KOPT-K1 (cell line): ENCODE data around the gene MRM1.

Source experiments
- H3K27ac ChIP-seq: fragments of 200-600 bp; sonication (generic); 2 replicates; pipeline ENCODE4 v1.5.1; 2016; ENCODE audit warnings: antibody characterized with exemption, mild to moderate bottlenecking, low read depth, low read length; ENCODE audit not compliant: poor library complexity, severe bottlenecking
- H3K36me3 ChIP-seq: fragments of 200-600 bp; sonication (generic); 2 replicates; pipeline ENCODE4 v1.5.1; 2017; ENCODE audit warnings: antibody characterized with exemption, mild to moderate bottlenecking, low read length, moderate library complexity; ENCODE audit not compliant: insufficient read depth
- H3K9me3 ChIP-seq: fragments of 200-600 bp; sonication (generic); 2 replicates; pipeline ENCODE4 v1.5.1; 2017; ENCODE audit warnings: antibody characterized with exemption, low read length, mild to moderate bottlenecking; ENCODE audit not compliant: insufficient read depth, poor library complexity, severe bottlenecking

Gene MRM1

DNA sequence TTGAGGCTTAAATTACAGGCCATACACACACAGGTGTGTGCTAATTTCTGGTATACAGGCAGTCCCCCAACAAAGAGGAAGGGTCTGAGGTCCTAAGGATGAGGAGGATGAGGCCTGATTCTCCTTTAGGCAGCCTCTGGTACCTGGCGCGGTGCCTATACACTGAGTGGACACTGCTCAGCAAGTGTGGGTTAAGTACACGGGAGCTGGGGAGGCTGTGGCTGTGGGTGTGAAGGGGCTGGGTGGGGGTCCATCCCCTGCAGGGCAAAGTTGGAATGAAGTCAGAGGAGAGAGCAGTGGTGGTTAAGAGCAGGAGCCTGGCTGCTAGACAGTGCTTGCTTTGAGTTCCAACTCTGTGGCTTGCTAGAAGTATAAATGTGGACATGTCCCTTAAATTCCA lies 10.9 kb downstream of the MRM1 start:
- no peaks in the 10 kb centered on the region for H3K9me3 ChIP-seq
- peaks cover 22% of the 10 kb centered on the region for H3K36me3 ChIP-seq
- H3K27ac ChIP-seq: no peak overlapping the region

GRCh38 chr17:36613155-36613554 lies 11.8 kb downstream of the MRM1 start:
- Histone ChIP-seq H3K27ac (no peak overlapping the region), H3K9me3 (no peaks in the 10 kb centered on the region), H3K36me3 (peaks cover 14% of the 10 kb centered on the region)

DNA sequence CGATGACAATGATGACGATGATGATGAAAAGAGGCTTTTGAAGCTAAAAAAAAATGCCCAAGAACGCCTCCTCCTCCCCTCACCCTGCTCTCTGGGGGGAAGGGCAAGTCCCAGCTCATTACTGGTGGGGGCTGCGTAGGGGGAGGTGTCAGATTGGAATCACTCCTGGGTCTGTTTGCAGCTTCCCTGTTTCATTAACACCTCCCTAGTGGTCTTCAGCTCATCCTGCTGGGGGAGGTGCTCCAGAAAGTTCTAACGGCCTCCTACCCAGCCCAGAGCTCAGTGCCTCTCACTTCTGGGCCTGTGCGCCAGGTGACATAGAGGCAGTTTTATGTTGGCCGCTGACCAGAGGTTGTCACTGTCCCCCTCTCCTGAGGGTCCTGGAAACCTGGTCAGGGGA lies 12.7 kb downstream of the MRM1 start:
- Histone ChIP-seq H3K9me3 (no peaks in the 10 kb centered on the region), H3K36me3 (peaks cover 5% of the 10 kb centered on the region; the same call in 1 of the 2 replicates), H3K27ac (no peak overlapping the region)

GRCh38 chr17:36614933-36615332 lies 13.6 kb downstream of the MRM1 start:
- Histone ChIP-seq H3K27ac (no peak overlapping the region), H3K9me3 (no peaks in the 10 kb centered on the region), H3K36me3 (no peaks in the 10 kb centered on the region)

DNA sequence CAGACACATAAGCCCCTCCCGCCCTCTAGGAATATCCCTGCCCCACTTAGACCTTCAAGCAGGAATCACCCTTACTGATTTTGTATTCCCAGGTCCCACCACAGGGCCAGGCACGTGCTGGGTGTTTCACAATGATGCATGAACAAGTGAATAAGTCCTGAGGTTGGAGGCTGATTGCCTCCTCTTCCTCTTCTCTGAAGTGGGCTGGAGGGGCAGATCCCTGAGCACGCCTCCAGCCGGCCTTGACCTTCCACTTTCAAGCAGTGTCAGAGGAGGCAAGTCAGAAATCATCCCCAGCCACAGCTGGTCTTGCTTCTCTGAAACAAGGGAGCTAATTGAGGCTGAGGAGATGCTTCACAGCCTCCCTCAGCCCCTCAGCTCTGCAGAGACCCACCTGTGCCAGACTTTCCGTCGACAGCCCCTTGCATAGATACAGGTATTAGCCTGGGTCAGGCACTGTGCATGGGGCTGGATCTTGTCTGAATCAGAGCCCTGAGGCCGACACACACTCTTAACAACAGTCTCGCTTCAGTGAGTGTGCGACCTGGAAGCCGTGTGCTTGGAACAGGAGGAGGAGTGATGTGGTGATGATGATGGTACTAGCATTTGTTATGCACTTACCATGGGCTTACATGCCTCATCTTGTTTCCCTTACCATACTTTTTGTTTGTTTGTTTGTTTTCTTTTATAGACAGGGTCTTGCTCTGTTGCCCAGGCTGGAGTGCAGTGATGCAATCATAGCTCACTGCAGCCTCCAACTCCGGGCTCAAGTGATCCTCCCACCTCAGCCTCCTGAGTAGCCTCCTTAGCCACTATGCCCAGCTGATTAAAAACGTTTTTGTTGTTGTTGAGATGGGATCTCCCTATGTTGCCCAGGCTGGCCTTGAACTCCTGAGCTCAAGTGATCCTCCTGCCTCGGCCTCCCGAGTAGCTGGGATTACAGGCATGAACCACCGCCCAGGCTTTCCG lies 15.0 kb downstream of the MRM1 start:
- Histone ChIP-seq H3K36me3 (no peaks in the 10 kb centered on the region), H3K27ac (no peak overlapping the region)

DNA sequence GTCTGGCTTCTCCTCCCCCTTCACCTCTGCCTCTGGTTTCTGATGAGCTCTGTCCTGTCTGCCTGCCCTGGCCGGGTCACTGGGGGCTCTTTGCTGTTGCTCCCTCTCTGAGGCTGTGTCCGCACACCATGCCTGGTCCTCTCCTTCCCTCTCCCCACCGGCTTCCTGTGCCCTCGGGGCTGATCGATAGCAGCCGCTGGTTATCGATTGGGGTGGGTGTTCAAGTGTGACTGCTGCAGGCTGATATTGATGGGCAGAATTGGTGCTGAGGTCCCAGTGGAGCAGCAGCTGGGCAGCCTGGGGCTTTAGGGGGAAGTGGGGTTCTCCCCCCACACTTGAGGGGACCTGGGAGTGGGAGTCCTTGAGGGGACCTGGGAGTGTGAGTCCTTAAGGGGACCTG lies 16.4 kb downstream of the MRM1 start:
- Histone ChIP-seq H3K9me3 (no peaks in the 10 kb centered on the region), H3K36me3 (no peaks in the 10 kb centered on the region), H3K27ac (no peak overlapping the region)

More for the DNA sequence above, 15.0 kb downstream of the MRM1 start:
- no peaks in the 10 kb centered on the region for H3K9me3 ChIP-seq

GRCh38 chr17:36623281-36623680 lies 21.9 kb downstream of the MRM1 start:
- Histone ChIP-seq H3K36me3 (no peaks in the 10 kb centered on the region), H3K9me3 (no peaks in the 10 kb centered on the region), H3K27ac (no peak overlapping the region)

DNA sequence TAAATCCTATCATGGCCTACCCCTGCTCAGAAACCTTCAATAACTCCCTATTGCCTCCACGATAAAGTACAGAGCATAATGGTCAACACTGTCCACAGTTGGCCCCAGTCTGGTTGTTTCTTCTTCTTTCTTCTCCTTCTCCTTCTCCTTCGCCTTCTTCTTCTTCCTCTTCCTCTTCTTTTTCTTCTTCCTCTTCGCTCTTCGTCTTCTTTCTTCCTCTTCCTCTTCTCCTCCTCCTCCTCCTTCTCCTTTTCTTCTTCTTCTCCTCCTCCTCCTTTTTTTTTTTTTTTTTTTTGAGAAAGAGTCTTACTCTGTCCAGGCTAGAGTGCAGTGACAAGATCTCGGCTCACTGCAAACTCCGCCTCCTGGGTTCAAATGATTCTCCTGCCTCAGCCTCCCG lies 23.8 kb downstream of the MRM1 start:
- H3K9me3 ChIP-seq: no peaks in the 10 kb centered on the region
- H3K36me3 ChIP-seq: no peaks in the 10 kb centered on the region
- H3K27ac ChIP-seq: no peak overlapping the region

DNA sequence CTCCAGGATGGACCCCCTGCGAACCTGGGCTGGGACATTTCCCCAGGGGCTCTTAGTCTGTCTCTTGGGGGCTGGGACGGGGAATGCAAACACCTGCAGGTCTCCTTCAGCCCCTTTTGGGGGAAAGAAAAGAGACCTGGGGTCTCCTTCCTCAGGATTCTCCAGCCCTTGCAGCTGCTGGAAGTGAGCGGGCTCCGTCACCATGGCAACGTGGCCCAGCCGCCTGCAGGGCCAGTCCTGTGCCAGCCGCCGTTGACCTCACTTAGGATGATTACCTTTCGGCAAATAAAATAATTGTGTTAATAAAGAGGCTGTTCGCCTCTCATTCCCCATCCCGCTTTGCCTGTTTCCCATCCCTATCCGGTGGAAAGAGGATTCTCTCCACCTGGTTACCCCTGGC lies 25.7 kb downstream of the MRM1 start:
- Histone ChIP-seq H3K36me3 (no peaks in the 10 kb centered on the region), H3K9me3 (no peaks in the 10 kb centered on the region), H3K27ac (no peak overlapping the region)

- no peaks in the 10 kb centered on the region for H3K36me3 ChIP-seq
- no peak overlapping the region for H3K27ac ChIP-seq
- no peaks in the 10 kb centered on the region for H3K9me3 ChIP-seq
Observed at GRCh38 chr17:36628576-36628975, 27.2 kb downstream of the MRM1 start.

DNA sequence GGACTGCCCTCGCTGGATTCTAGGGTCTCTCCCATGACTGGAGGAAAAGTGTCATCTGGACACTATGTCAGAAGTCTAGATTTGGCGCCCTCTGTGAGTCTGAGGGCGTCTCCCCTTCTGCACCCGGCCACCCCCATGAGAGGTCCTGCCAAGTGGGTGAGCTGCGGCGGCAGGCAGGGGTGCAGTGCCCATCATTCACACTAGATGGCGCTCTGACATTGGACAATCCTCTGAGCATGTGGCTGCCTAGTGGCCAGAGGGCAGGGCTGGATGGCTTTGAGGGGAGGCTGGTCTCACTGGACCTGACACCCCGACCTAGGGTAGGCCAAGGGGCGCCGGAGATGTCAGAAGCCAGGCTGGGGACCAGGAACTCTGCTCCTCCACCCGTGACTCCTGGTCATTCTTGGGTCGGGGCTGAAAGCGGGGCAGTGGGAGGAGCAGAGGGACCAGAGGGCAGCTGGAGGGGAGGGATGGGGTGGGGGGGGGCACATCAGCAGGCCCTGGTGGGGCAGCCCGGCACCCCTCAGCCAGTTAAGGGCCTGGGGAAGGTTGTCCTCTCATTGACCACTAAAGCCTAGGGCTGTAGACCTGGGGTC lies 28.0 kb downstream of the MRM1 start:
- H3K36me3 ChIP-seq: no peaks in the 10 kb centered on the region
- no peak overlapping the region for H3K27ac ChIP-seq
- H3K9me3 ChIP-seq: no peaks in the 10 kb centered on the region

- Histone ChIP-seq H3K9me3 (no peaks in the 10 kb centered on the region), H3K36me3 (no peaks in the 10 kb centered on the region), H3K27ac (no peak overlapping the region)
Observed at GRCh38 chr17:36629970-36630502, 28.7 kb downstream of the MRM1 start.

GRCh38 chr17:36631022-36631421 lies 29.6 kb downstream of the MRM1 start:
- Histone ChIP-seq H3K36me3 (no peaks in the 10 kb centered on the region), H3K27ac (no peak overlapping the region), H3K9me3 (no peaks in the 10 kb centered on the region)

DNA sequence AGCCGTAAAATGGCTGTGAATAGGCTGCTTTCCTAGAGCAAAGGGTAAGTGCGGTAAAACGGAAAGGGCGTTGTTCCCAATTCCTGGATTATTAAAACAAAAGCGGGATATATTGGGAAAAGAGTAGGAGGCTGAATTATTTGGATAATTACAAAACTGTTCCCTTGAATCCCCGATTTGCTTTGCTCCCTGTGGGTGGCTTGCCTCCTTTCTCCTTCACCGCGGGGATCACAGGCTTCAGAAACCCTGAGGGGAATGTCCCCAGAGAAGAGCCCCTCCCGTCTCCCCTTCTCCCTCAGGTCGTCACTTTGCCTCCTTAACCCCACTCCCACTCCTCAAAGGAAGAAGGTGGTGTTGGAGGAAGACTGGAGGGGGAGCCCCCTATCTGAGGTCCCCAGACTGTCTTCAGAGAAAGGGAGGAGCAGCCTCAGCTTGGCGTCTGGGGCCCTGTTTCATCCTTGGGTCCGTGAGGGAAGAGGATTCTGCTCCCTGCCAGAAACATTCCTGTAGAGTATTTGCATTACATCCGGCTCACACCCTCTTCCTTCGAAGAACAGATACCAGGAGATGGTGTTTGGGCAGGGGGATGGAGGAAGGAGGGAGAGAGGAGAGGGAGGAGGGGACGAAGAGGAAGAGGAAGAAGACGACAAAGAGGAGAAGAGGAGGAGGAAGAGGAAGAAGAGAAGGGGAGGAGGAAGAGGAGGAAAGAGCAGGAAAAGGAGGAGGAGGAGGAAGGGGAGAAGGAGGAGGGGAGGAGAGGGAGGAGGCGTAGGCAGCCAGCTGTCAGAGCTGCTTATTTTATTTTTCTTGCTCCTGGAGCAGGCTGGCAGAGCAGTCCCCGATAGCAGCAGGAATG lies 31.8 kb downstream of the MRM1 start:
- no peaks in the 10 kb centered on the region for H3K9me3 ChIP-seq
- no peaks in the 10 kb centered on the region for H3K36me3 ChIP-seq
- no peak overlapping the region for H3K27ac ChIP-seq

- Histone ChIP-seq H3K36me3 (no peaks in the 10 kb centered on the region), H3K27ac (no peak overlapping the region), H3K9me3 (no peaks in the 10 kb centered on the region)
Observed at GRCh38 chr17:36640346-36640745, 39.0 kb downstream of the MRM1 start.
